ENCODE measurements around the gene TBCC.

TBCC gene

DNA sequence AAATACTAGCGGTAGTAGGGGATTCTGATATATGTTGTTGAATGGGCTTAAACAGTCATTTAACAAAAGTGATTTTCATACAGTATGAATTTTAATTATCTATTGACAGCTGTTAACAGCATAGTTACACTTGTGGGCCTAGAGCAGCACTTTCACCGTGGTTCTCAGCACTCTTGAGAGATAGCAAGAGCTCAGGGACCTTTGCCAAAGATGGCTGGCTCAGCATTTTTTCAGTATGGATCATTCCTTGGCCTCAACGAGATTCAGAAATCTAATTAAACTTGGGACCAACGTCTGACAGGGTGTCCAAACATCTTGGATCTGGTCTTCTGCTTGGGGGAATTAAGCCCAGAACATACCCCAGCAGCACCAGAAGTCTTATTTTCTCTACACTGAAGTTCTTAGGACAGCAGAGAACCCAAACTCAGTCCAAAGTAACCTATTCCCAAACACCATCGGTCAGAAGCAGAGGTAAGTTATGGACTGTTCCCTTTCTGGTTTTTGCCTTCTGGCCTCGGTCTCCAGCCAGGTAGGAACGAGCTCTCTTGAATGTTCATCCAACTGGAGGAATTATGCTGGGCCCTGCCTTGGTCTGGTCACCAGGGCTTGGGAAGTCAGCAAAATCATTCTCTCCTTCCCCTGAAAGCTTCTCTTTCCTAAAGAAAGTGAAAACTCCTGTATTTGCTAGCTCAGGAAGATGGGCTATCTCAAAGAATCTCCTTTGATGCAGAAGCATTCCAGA lies 49.2 kb downstream of the TBCC start:
- DNase-seq (ENCODE audit: low spot score), result no peak

DNA sequence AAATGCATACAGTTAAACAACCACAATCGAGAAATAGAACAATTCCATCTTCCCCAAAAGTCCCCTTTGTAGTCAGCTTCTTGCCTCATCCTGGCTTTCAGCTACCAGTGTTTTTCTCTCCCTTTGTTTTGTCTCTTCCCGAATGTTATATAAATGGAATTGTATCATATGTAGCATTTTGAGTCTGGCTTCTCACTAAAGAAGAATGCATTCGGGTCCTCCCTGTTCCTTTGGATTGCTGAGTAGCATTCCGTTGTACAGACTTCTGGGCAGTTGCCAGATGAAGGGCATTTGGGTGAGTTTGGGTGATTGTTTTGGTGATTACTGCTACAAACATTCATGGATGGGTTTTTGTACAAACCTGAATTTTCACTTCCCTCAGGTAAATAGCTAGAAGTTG lies 51.3 kb downstream of the TBCC start:
- DNase-seq (ENCODE audit: low spot score), result no peak

Measured in left forelimb (tissue), 1 donor.